Measurements from ENCODE around the gene CPNE5. TPM values are rescaled to one million over a fixed set of nuclear protein-coding genes. Genes with fewer than 3 reads are reported as not detected.
A peak's percentile ranks its signal among the peaks of the same experiment; 100 is the strongest.
"Not testable (repeated sequence)": the region's sequence is repeated elsewhere in the genome, so short reads cannot be mapped to it uniquely, and the experiment has no call there.

Gene CPNE5
- total RNA-seq, 1 experiment from 2014 or later = not detected

DNA sequence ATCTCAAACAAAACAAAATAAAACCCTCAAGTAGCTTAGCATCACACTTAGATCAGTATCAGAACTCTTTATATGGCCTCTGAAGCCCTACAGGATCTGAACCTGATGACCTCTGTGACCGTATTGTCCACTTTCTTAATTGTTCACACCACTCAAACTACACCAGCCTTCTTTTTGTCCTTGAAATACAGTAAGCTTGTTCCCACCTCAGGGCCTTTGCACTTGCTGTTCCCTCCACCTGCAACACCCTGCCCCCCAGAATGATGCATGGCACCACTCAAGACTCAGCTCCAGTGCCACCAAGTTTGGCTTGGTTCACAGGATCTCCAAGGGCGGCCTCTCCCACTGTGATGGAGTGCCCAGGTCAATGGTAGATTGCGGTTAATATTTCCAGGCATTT lies 25.7 kb downstream of the CPNE5 start:
- Mint-ChIP-seq H3K4me1 (ENCODE audit: low read depth, unreplicated experiment) (no peaks in the 10 kb centered on the region), H3K9me3 (ENCODE audit: unreplicated experiment) (no peaks in the 10 kb centered on the region), H3K27ac (ENCODE audit: unreplicated experiment) (no peak overlapping the region), H3K27me3 (ENCODE audit: insufficient read depth, unreplicated experiment) (no peaks in the 10 kb centered on the region), H3K36me3 (ENCODE audit: insufficient read depth, unreplicated experiment) (no peaks in the 10 kb centered on the region), H3K4me3 (ENCODE audit: unreplicated experiment) (no peak overlapping the region)
- POLR2A ChIA-PET = no interaction called here
- Histone ChIP-seq H3K4me3 (ENCODE audit: low read depth, low read length) (no peak overlapping the region), H3K4me1 (no peaks in the 10 kb centered on the region), H3K9me3 (no peaks in the 10 kb centered on the region), H3K27me3 (replicated peaks; ENCODE audit: control insufficient read depth, insufficient read depth, low read length) (no peaks in the 10 kb centered on the region), H3K36me3 (ENCODE audit: control insufficient read depth, insufficient read depth, low read length) (no peaks in the 10 kb centered on the region)
- intact Hi-C loops (cut with micrococcal nuclease; ENCODE audit: unreplicated experiment) = no loop called here
- CTCF ChIA-PET = no interaction called here
- no peak for DNase-seq
- BruUV-seq (replicated peaks) = no TSS peak
- no peak for TF ChIP-seq CTCF (IDR thresholded peaks at IDR 0.05; ENCODE audit: insufficient read depth in 1 of 2, low read depth in 1 of 2, low read length in 1 of 2, severe bottlenecking in 1 of 2, unreplicated experiment in 1 of 2)

GRCh38 chr6:36813047-36813446 lies 26.2 kb downstream of the CPNE5 start:
- H3K4me1 ChIP-seq; H3K27ac Mint-ChIP-seq (ENCODE audit: unreplicated experiment); H3K36me3 Mint-ChIP-seq (ENCODE audit: insufficient read depth, unreplicated experiment); H3K4me3 Mint-ChIP-seq (ENCODE audit: unreplicated experiment); DNase-seq; BruUV-seq (replicated peaks); H3K9me3 ChIP-seq; H3K27me3 ChIP-seq (replicated peaks; ENCODE audit: control insufficient read depth, insufficient read depth, low read length); H3K4me1 Mint-ChIP-seq (ENCODE audit: low read depth, unreplicated experiment); POLR2A ChIA-PET; H3K36me3 ChIP-seq (ENCODE audit: control insufficient read depth, insufficient read depth, low read length); H3K27me3 Mint-ChIP-seq (ENCODE audit: insufficient read depth, unreplicated experiment); CTCF ChIA-PET; H3K4me3 ChIP-seq (ENCODE audit: low read depth, low read length); intact Hi-C loops (cut with micrococcal nuclease; ENCODE audit: unreplicated experiment); H3K9me3 Mint-ChIP-seq (ENCODE audit: unreplicated experiment): not testable (repeated sequence)

- Mint-ChIP-seq H3K36me3 (ENCODE audit: insufficient read depth, unreplicated experiment) (no peaks in the 10 kb centered on the region), H3K27ac (ENCODE audit: unreplicated experiment) (no peak overlapping the region), H3K9me3 (ENCODE audit: unreplicated experiment) (no peaks in the 10 kb centered on the region), H3K4me1 (ENCODE audit: low read depth, unreplicated experiment) (no peaks in the 10 kb centered on the region), H3K27me3 (ENCODE audit: insufficient read depth, unreplicated experiment) (no peaks in the 10 kb centered on the region), H3K4me3 (ENCODE audit: unreplicated experiment) (no peak overlapping the region)
- ChIA-PET CTCF (interaction anchor here (0.7 kb wide), 1 partner anchor 42 kb away, joined by 3 read pairs; no protein-coding TSS in a partner anchor), POLR2A (no interaction called here)
- Histone ChIP-seq H3K4me3 (ENCODE audit: low read depth, low read length) (no peak overlapping the region), H3K4me1 (no peaks in the 10 kb centered on the region), H3K27me3 (replicated peaks; ENCODE audit: control insufficient read depth, insufficient read depth, low read length) (no peaks in the 10 kb centered on the region), H3K9me3 (no peaks in the 10 kb centered on the region), H3K36me3 (ENCODE audit: control insufficient read depth, insufficient read depth, low read length) (no peaks in the 10 kb centered on the region)
- TF ChIP-seq CTCF (IDR thresholded peaks at IDR 0.05; ENCODE audit: insufficient read depth in 1 of 2, low read depth in 1 of 2, low read length in 1 of 2, severe bottlenecking in 1 of 2, unreplicated experiment in 1 of 2) = peak in 1 of 2 experiments; percentile 23
- DNase-seq = peak in 1 of 2 experiments; percentile 27
- BruUV-seq (replicated peaks) = no TSS peak
- intact Hi-C loops (cut with micrococcal nuclease; ENCODE audit: unreplicated experiment) = loop anchor here (1.0 kb wide), 1 partner anchor 41 kb away; no protein-coding TSS in a partner anchor
These were observed 29.1 kb downstream of the CPNE5 start for GRCh38 chr6:36809941-36810803.
